GM23338 (cell line): ENCODE measurements around the gene TM9SF4. TPM values are rescaled to one million over a fixed set of nuclear protein-coding genes. Genes with fewer than 3 reads are reported as not detected.
A peak's percentile ranks its signal among the peaks of the same experiment; 100 is the strongest.

ENCODE experiments used
- ATAC-seq: fragments of 200-7000 bp; cut with Tn5 transposase; 3 replicates; pipeline ENCODE4 v1.9.1; 2020
- DNase-seq: peaks from one replicate; pipeline ENCODE4 v3.0.0-alpha.2; 2015; ENCODE audit warnings: low spot score
- H2AFZ ChIP-seq: fragments of 200-600 bp; sonication (generic); 2 replicates; pipeline ENCODE4 v1.8.0; 2016; ENCODE audit warnings: antibody characterized with exemption, mild to moderate bottlenecking, moderate library complexity
- H3F3A ChIP-seq: fragments of 200-600 bp; sonication (generic); replicated peaks from 2 replicates; pipeline ENCODE4 v1.8.0; 2017; ENCODE audit warnings: antibody characterized with exemption, mixed run types, low read depth
- H3K27ac ChIP-seq: fragments of 200-600 bp; sonication (generic); 2 replicates; pipeline ENCODE4 v1.6.1; 2016; ENCODE audit warnings: low read depth
- H3K27me3 ChIP-seq: fragments of 200-600 bp; sonication (generic); 2 replicates; pipeline ENCODE4 v1.8.0; 2016; ENCODE audit warnings: mild to moderate bottlenecking, mixed run types, moderate library complexity; ENCODE audit not compliant: insufficient read depth
- H3K36me3 ChIP-seq: fragments of 200-600 bp; sonication (generic); 2 replicates; pipeline ENCODE4 v1.8.0; 2016; ENCODE audit warnings: mild to moderate bottlenecking; ENCODE audit not compliant: insufficient read depth
- H3K4me1 ChIP-seq: fragments of 200-600 bp; sonication (generic); 2 replicates; pipeline ENCODE4 v1.8.0; 2016; ENCODE audit warnings: mild to moderate bottlenecking, moderate library complexity; ENCODE audit not compliant: insufficient read depth
- H3K4me2 ChIP-seq: fragments of 200-600 bp; sonication (generic); 2 replicates; pipeline ENCODE4 v1.7.1; 2017; ENCODE audit warnings: mixed run types
- H3K4me3 ChIP-seq: fragments of 200-600 bp; sonication (generic); 2 replicates; pipeline ENCODE4 v1.6.1; 2016; ENCODE audit warnings: mixed run types
- H3K79me2 ChIP-seq: fragments of 200-600 bp; sonication (generic); replicated peaks from 2 replicates; pipeline ENCODE4 v1.8.0; 2017; ENCODE audit warnings: mild to moderate bottlenecking; ENCODE audit not compliant: insufficient read depth
- H3K9me2 ChIP-seq: fragments of 200-600 bp; sonication (generic); 2 replicates; pipeline ENCODE4 v1.8.0; 2017; ENCODE audit not compliant: insufficient read depth
- H4K20me1 ChIP-seq: fragments of 200-600 bp; sonication (generic); replicated peaks from 2 replicates; pipeline ENCODE4 v1.8.0; 2017; ENCODE audit warnings: mild to moderate bottlenecking; ENCODE audit not compliant: insufficient read depth
- H3K27ac Mint-ChIP-seq: 2 replicates; pipeline ENCODE4 v1.8.0; 2020; ENCODE audit warnings: inconsistent platforms, mild to moderate bottlenecking, moderate library complexity, mixed read lengths
- H3K27me3 Mint-ChIP-seq: 3 replicates; pipeline ENCODE4 v1.8.0; 2022; ENCODE audit warnings: low read depth, mild to moderate bottlenecking, moderate library complexity, mixed read lengths, inconsistent platforms; ENCODE audit not compliant: insufficient read depth, poor library complexity
- H3K36me3 Mint-ChIP-seq: 3 replicates; pipeline ENCODE4 v1.8.0; 2021; ENCODE audit warnings: low read depth, mild to moderate bottlenecking, inconsistent platforms, moderate library complexity, mixed read lengths
- H3K4me1 Mint-ChIP-seq: 3 replicates; pipeline ENCODE4 v1.8.0; 2020; ENCODE audit warnings: mild to moderate bottlenecking, inconsistent platforms, mixed read lengths
- H3K4me3 Mint-ChIP-seq: 3 replicates; pipeline ENCODE4 v1.8.0; 2021; ENCODE audit warnings: moderate library complexity, mild to moderate bottlenecking, inconsistent platforms, mixed read lengths
- H3K9me3 Mint-ChIP-seq: 3 replicates; pipeline ENCODE4 v1.8.0; 2020; ENCODE audit warnings: moderate library complexity, mild to moderate bottlenecking, inconsistent platforms, mixed read lengths
- CTCF ChIP-seq, 2 experiments: fragments of 200-600 bp in 1 of 2; sonication (generic) in 1 of 2; conservative IDR thresholded peaks; 2 replicates each; pipeline versions ENCODE4 v1.5.1 to v1.6.1; 2016 to 2017; ENCODE audit warnings: antibody characterized with exemption in 2 of 2, low read depth in 2 of 2, mild to moderate bottlenecking in 2 of 2, moderate library complexity in 1 of 2
- ETS1 ChIP-seq: IDR thresholded peaks from 2 replicates; pipeline ENCODE4 v1.6.1; 2016; ENCODE audit warnings: antibody characterized with exemption
- EZH2 ChIP-seq: fragments of 200-600 bp; sonication (generic); IDR thresholded peaks from one replicate; pipeline ENCODE4 v1.8.0; 2017; ENCODE audit warnings: antibody characterized with exemption, mild to moderate bottlenecking, low read depth; ENCODE audit not compliant: unreplicated experiment
- JUNB ChIP-seq: IDR thresholded peaks from one replicate; pipeline ENCODE4 v1.6.1; 2016; ENCODE audit warnings: antibody characterized with exemption; ENCODE audit not compliant: unreplicated experiment
- NANOG ChIP-seq: IDR thresholded peaks from 2 replicates; pipeline ENCODE4 v1.6.1; 2016; ENCODE audit warnings: antibody characterized with exemption, borderline replicate concordance
- POLR2AphosphoS5 ChIP-seq: IDR thresholded peaks from 2 replicates; pipeline ENCODE4 v1.6.1; 2016; ENCODE audit warnings: antibody characterized with exemption, low read depth
- STAT1 ChIP-seq: IDR thresholded peaks from one replicate; pipeline ENCODE4 v1.6.1; 2016; ENCODE audit warnings: antibody characterized with exemption; ENCODE audit not compliant: unreplicated experiment
- ZNF331 ChIP-seq: fragments of 250-450 bp; sonication (Bioruptor Pico); IDR thresholded peaks from 2 replicates; pipeline ENCODE4 v1.5.0; 2020; ENCODE audit warnings: low read depth, mild to moderate bottlenecking, moderate library complexity
- ZNF462 ChIP-seq: fragments of 250-450 bp; sonication (Bioruptor Pico); IDR thresholded peaks from 2 replicates; pipeline ENCODE4 v1.5.0; 2020; ENCODE audit warnings: mild to moderate bottlenecking, moderate library complexity
- polyA plus RNA-seq: library from polyadenylated mRNA; unstranded; fragments of >200 nt; fragmentation: Nextera tagmentation; extraction: Ambion mirVana; gene quantifications from 2 replicates; pipeline ENCODE4 v1.2.1, GENCODE V29; 2016
- total RNA-seq: library from RNA; depleted of rRNA; stranded (reverse); fragments of >200 nt; shearing (Covaris generic); gene quantifications from 2 replicates; pipeline ENCODE4 v1.2.3, GENCODE V29; 2014

TM9SF4 gene
- total and polyA plus RNA-seq, 2 experiments from 2014 or later = 20.4 to 52.6 TPM

- H3K27me3 ChIP-seq = no peaks in the 10 kb centered on the region
- peaks cover 23% of the 10 kb centered on the region for H3F3A ChIP-seq
- Mint-ChIP-seq H3K4me3 (no peak overlapping the region; the same call in 2 of the 3 replicates), H3K9me3 (peaks cover 6% of the 10 kb centered on the region; the same call in 2 of the 3 replicates), H3K27me3 (peaks cover 17% of the 10 kb centered on the region), H3K27ac (no peak overlapping the region), H3K4me1 (peaks cover 36% of the 10 kb centered on the region), H3K36me3 (no peaks in the 10 kb centered on the region; the same call in 2 of the 3 replicates)
- H3K79me2 ChIP-seq = no peaks in the 10 kb centered on the region
- H3K4me2 ChIP-seq = peak overlapping the region; percentile 57; the same call in 1 of the 2 replicates
- TF ChIP-seq CTCF (conservative IDR thresholded peaks at IDR 0.05; ENCODE audit: low read depth in 2 of 2) (peak; percentile 95 to 100), EZH2 (no peak), ETS1 (no peak), NANOG (no peak), ZNF331 (CRISPR knock-in tag) (no peak), POLR2AphosphoS5 (no peak), JUNB (no peak), STAT1 (no peak), ZNF462 (no peak)
- DNase-seq (peak; percentile 98), ATAC-seq (peak; percentile 42)
- H3K9me2 ChIP-seq = no peaks in the 10 kb centered on the region
- no peaks in the 10 kb centered on the region for H4K20me1 ChIP-seq
- H3K36me3 ChIP-seq = no peaks in the 10 kb centered on the region
- peaks cover 25% of the 10 kb centered on the region for H3K4me1 ChIP-seq
- H3K27ac ChIP-seq = no peak overlapping the region
- no peak overlapping the region for H3K4me3 ChIP-seq
- peak overlapping the region; percentile 85 for H2AFZ ChIP-seq
Measured at GRCh38 chr20:32091888-32092346, 17.6 kb upstream of the TM9SF4 start.
